Measurements from ENCODE around the gene PARN.

The PARN gene

DNA sequence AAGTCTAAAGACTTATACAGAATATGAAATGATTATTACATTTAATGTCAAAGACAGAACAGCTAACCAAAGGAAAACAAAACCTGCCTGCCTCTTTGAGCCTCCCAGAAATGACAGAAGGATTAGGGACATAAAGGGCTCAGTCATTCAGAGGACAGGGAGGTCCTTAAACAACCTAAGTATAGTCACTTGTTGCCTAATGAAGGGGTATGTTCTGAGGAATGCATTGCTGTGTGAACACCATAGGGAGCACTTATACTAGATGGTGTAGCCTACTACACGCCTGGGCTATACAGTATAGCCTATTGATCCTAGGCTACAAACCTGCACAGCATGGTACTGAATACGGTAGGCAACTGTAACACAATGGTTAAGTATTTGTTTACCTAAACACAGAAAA, 106.4 kb downstream of the PARN start:
- TF ChIP-seq, protein P1, sequence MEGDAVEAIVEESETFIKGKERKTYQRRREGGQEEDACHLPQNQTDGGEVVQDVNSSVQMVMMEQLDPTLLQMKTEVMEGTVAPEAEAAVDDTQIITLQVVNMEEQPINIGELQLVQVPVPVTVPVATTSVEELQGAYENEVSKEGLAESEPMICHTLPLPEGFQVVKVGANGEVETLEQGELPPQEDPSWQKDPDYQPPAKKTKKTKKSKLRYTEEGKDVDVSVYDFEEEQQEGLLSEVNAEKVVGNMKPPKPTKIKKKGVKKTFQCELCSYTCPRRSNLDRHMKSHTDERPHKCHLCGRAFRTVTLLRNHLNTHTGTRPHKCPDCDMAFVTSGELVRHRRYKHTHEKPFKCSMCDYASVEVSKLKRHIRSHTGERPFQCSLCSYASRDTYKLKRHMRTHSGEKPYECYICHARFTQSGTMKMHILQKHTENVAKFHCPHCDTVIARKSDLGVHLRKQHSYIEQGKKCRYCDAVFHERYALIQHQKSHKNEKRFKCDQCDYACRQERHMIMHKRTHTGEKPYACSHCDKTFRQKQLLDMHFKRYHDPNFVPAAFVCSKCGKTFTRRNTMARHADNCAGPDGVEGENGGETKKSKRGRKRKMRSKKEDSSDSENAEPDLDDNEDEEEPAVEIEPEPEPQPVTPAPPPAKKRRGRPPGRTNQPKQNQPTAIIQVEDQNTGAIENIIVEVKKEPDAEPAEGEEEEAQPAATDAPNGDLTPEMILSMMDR (IDR thresholded peaks at IDR 0.05; ENCODE audit: insufficient read depth, low read length, missing control alignments), result no peak
- POLR2A ChIA-PET, result no interaction called here
- no peak for DNase-seq (ENCODE audit: low read depth, low spot score)

GRCh38 chr16:14522671-14523070, 107.4 kb downstream of the PARN start:
- POLR2A ChIA-PET, result no interaction called here
- TF ChIP-seq, protein P1 (IDR thresholded peaks at IDR 0.05; ENCODE audit: insufficient read depth, low read length, missing control alignments), result no peak
- no peak overlapping the region for H3K4me3 ChIP-seq (ENCODE audit: low read depth, low read length)
- DNase-seq (ENCODE audit: low read depth, low spot score), result no peak
- CTCF ChIA-PET, result interaction anchor here (0.9 to 1.2 kb wide), 2 partner anchors 273 to 599 kb away, joined by 3 to 5 read pairs; no protein-coding TSS in a partner anchor

More for the DNA sequence above, 106.4 kb downstream of the PARN start:
- CTCF ChIA-PET, result interaction anchor here (1.2 kb wide), 2 partner anchors 219 to 238 kb away, joined by 3 read pairs; no protein-coding TSS in a partner anchor
- no peak overlapping the region for H3K4me3 ChIP-seq (ENCODE audit: low read depth, low read length)

GRCh38 chr16:14520753-14521152, 109.3 kb downstream of the PARN start:
- no peak for DNase-seq (ENCODE audit: low read depth, low spot score)
- ChIA-PET POLR2A (no interaction called here), CTCF (interaction anchor here (2.8 kb wide), 1 partner anchor 8 kb away, joined by 10 read pairs; no protein-coding TSS in a partner anchor)
- TF ChIP-seq, protein P1 (IDR thresholded peaks at IDR 0.05; ENCODE audit: insufficient read depth, low read length, missing control alignments), result no peak
- no peak overlapping the region for H3K4me3 ChIP-seq (ENCODE audit: low read depth, low read length)

DNA sequence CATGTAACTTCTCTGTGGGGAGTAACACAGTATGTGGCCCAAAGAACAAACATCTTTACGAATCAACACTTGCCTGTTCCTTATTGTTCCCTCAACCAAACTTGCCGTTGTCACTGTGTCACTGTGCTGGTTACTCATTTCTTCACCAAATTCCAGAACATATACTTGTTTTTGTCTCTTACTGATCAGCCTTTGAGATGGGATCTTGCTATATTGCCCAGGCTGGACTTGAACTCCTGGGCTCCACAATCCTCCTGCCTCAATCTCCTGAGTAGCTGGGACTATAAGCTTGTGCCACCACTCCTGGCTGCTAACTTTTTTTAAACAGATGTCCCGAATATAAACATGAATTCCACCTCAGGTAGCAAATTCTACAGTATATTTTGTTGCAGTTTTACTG, 115.1 kb downstream of the PARN start:
- no peak overlapping the region for H3K4me3 ChIP-seq (ENCODE audit: low read depth, low read length)
- ChIA-PET POLR2A (no interaction called here), CTCF (no interaction called here)
- no peak for DNase-seq (ENCODE audit: low read depth, low spot score)
- TF ChIP-seq, protein P1 (IDR thresholded peaks at IDR 0.05; ENCODE audit: insufficient read depth, low read length, missing control alignments), result no peak

- POLR2A ChIA-PET, result interaction anchor here (0.6 kb wide), 1 partner anchor 55 kb away, joined by 4 read pairs; no protein-coding TSS in a partner anchor
- H3K4me3 ChIP-seq (ENCODE audit: low read depth, low read length), result no peak overlapping the region
- CTCF ChIA-PET, result interaction anchor here (0.5 to 3.0 kb wide), 4 partner anchors 10 to 228 kb away, joined by 3 to 13 read pairs (median 4); no protein-coding TSS in a partner anchor
- TF ChIP-seq, protein P1 (IDR thresholded peaks at IDR 0.05; ENCODE audit: insufficient read depth, low read length, missing control alignments), result no peak
- no peak for DNase-seq (ENCODE audit: low read depth, low spot score)
Observed at GRCh38 chr16:14513389-14514107, 116.5 kb downstream of the PARN start.

- DNase-seq (ENCODE audit: low read depth, low spot score), result no peak
- ChIA-PET POLR2A (interaction anchor here (0.6 to 2.7 kb wide), 6 partner anchors 10 to 256 kb away, joined by 3 to 20 read pairs (median 5); no protein-coding TSS in a partner anchor), CTCF (interaction anchor here (1.0 to 3.0 kb wide), 6 partner anchors 11 to 262 kb away, joined by 3 to 13 read pairs (median 5); no protein-coding TSS in a partner anchor)
Observed at GRCh38 chr16:14511800-14512135, 118.3 kb downstream of the PARN start.

More at GRCh38 chr16:14511800-14512135, 118.3 kb downstream of the PARN start:
- TF ChIP-seq, protein P1 (IDR thresholded peaks at IDR 0.05; ENCODE audit: insufficient read depth, low read length, missing control alignments), result no peak
- H3K4me3 ChIP-seq (ENCODE audit: low read depth, low read length), result no peak overlapping the region
